Measurements from ENCODE around the gene TFB1M.

TFB1M gene

GRCh38 chr6:155292711-155293110 is 21.6 kb downstream of the TFB1M start:
- Histone ChIP-seq H3K4me2 (ENCODE audit: low read depth, low read length) (no peak overlapping the region), H3K9me3 (replicated peaks; ENCODE audit: insufficient read depth, low read length) (no peaks in the 10 kb centered on the region), H3K27me3 (replicated peaks; ENCODE audit: insufficient read depth, low read length) (no peaks in the 10 kb centered on the region), H3F3A (ENCODE audit: insufficient read depth, low read length) (no peaks in the 10 kb centered on the region), H3K4me3 (ENCODE audit: low read length) (no peak overlapping the region), H3K9ac (ENCODE audit: low read length) (no peak overlapping the region), H3K79me2 (ENCODE audit: low read length) (no peaks in the 10 kb centered on the region), H4K20me1 (ENCODE audit: insufficient read depth, low read length) (no peaks in the 10 kb centered on the region), H3K27ac (ENCODE audit: low read length) (no peak overlapping the region), H3K36me3 (replicated peaks; ENCODE audit: insufficient read depth, low read length) (no peaks in the 10 kb centered on the region), H3K4me1 (ENCODE audit: low read length) (no peaks in the 10 kb centered on the region), H3K9me2 (replicated peaks; ENCODE audit: insufficient read depth, low read length) (no peaks in the 10 kb centered on the region), H2AFZ (ENCODE audit: low read length) (no peak overlapping the region)
- no peak for DNase-seq
- TF ChIP-seq EZH2 (optimal IDR thresholded peaks at IDR 0.05; ENCODE audit: low read depth, low read length) (no peak), EZH2phosphoT487 (IDR thresholded peaks at IDR 0.05; ENCODE audit: low read length) (no peak)
- TF ChIP-seq, protein P1, sequence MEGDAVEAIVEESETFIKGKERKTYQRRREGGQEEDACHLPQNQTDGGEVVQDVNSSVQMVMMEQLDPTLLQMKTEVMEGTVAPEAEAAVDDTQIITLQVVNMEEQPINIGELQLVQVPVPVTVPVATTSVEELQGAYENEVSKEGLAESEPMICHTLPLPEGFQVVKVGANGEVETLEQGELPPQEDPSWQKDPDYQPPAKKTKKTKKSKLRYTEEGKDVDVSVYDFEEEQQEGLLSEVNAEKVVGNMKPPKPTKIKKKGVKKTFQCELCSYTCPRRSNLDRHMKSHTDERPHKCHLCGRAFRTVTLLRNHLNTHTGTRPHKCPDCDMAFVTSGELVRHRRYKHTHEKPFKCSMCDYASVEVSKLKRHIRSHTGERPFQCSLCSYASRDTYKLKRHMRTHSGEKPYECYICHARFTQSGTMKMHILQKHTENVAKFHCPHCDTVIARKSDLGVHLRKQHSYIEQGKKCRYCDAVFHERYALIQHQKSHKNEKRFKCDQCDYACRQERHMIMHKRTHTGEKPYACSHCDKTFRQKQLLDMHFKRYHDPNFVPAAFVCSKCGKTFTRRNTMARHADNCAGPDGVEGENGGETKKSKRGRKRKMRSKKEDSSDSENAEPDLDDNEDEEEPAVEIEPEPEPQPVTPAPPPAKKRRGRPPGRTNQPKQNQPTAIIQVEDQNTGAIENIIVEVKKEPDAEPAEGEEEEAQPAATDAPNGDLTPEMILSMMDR (IDR thresholded peaks at IDR 0.05; ENCODE audit: low read length), result no peak

DNA sequence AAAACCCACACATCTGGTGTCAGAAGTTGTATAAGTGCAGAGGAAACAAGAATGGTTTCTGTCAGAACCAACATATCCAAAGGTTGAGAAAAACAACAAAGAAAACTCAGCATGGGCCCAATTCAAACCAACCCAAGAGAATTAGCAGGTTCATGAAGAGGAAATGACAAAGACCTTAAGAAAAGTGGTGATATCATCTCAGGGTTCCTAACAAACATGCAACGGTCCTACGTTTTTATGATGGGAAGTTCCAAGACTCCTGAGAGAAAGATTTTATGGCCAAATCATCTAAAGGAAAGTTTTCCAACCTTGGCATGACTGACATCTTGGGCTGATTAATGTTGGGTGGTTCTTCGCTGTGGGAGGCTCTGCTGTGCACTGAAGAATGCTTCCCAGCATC is 23.0 kb downstream of the TFB1M start:
- H3K9me3 ChIP-seq (replicated peaks; ENCODE audit: insufficient read depth, low read length), result no peaks in the 10 kb centered on the region
- no peak overlapping the region for H3K4me2 ChIP-seq (ENCODE audit: low read depth, low read length)
- H3K4me1 ChIP-seq (ENCODE audit: low read length), result no peaks in the 10 kb centered on the region
- H3K36me3 ChIP-seq (replicated peaks; ENCODE audit: insufficient read depth, low read length), result no peaks in the 10 kb centered on the region
- no peak overlapping the region for H3K4me3 ChIP-seq (ENCODE audit: low read length)
- no peaks in the 10 kb centered on the region for H3K9me2 ChIP-seq (replicated peaks; ENCODE audit: insufficient read depth, low read length)
- H3K27me3 ChIP-seq (replicated peaks; ENCODE audit: insufficient read depth, low read length), result no peaks in the 10 kb centered on the region
- H3K79me2 ChIP-seq (ENCODE audit: low read length), result no peaks in the 10 kb centered on the region
- no peak for DNase-seq
- no peak overlapping the region for H3K27ac ChIP-seq (ENCODE audit: low read length)
- no peak overlapping the region for H2AFZ ChIP-seq (ENCODE audit: low read length)
- TF ChIP-seq, protein P1 (IDR thresholded peaks at IDR 0.05; ENCODE audit: low read length), result no peak
- TF ChIP-seq EZH2phosphoT487 (IDR thresholded peaks at IDR 0.05; ENCODE audit: low read length) (no peak), EZH2 (optimal IDR thresholded peaks at IDR 0.05; ENCODE audit: low read depth, low read length) (no peak)
- H3K9ac ChIP-seq (ENCODE audit: low read length), result no peak overlapping the region
- H3F3A ChIP-seq (ENCODE audit: insufficient read depth, low read length), result no peaks in the 10 kb centered on the region
- H4K20me1 ChIP-seq (ENCODE audit: insufficient read depth, low read length), result no peaks in the 10 kb centered on the region

DNA sequence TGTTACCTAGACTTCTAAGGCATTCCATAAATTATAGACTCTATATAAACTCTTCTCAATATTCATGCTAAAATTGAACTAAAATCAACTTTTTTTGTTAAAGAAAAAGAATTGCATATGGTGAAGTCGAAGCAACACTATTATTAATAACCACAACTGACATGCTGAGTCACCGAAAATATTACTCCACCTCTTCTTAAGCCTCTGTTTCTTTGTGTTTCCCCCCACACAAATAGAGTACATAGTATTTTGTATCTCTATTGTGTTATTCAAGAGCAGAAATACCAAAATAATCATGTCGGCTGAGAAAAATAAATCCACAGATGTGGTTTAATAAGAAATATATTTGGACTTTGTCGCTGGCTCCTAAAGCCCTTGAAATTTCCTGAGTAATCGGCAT is 23.8 kb downstream of the TFB1M start:
- no peak overlapping the region for H3K4me3 ChIP-seq (ENCODE audit: low read length)
- no peaks in the 10 kb centered on the region for H3K36me3 ChIP-seq (replicated peaks; ENCODE audit: insufficient read depth, low read length)
- no peak overlapping the region for H2AFZ ChIP-seq (ENCODE audit: low read length)
- H3K9ac ChIP-seq (ENCODE audit: low read length), result no peak overlapping the region
- H3F3A ChIP-seq (ENCODE audit: insufficient read depth, low read length), result no peaks in the 10 kb centered on the region
- no peaks in the 10 kb centered on the region for H3K4me1 ChIP-seq (ENCODE audit: low read length)
- no peaks in the 10 kb centered on the region for H3K9me2 ChIP-seq (replicated peaks; ENCODE audit: insufficient read depth, low read length)
- no peak overlapping the region for H3K4me2 ChIP-seq (ENCODE audit: low read depth, low read length)
- no peaks in the 10 kb centered on the region for H4K20me1 ChIP-seq (ENCODE audit: insufficient read depth, low read length)
- no peaks in the 10 kb centered on the region for H3K79me2 ChIP-seq (ENCODE audit: low read length)
- H3K27me3 ChIP-seq (replicated peaks; ENCODE audit: insufficient read depth, low read length), result no peaks in the 10 kb centered on the region
- no peak overlapping the region for H3K27ac ChIP-seq (ENCODE audit: low read length)
- no peak for DNase-seq
- no peaks in the 10 kb centered on the region for H3K9me3 ChIP-seq (replicated peaks; ENCODE audit: insufficient read depth, low read length)
- TF ChIP-seq, protein P1 (IDR thresholded peaks at IDR 0.05; ENCODE audit: low read length), result no peak
- no peak for TF ChIP-seq EZH2 (optimal IDR thresholded peaks at IDR 0.05; ENCODE audit: low read depth, low read length)
- no peak for TF ChIP-seq EZH2phosphoT487 (IDR thresholded peaks at IDR 0.05; ENCODE audit: low read length)

Data from MM.1S (cell line).